Right forelimb (tissue), 1 donor: ENCODE measurements around the gene ZIC4.

Experiments used
- DNase-seq: peaks from one replicate; pipeline ENCODE4 v3.0.0-alpha.2; 2018

Gene ZIC4

DNA sequence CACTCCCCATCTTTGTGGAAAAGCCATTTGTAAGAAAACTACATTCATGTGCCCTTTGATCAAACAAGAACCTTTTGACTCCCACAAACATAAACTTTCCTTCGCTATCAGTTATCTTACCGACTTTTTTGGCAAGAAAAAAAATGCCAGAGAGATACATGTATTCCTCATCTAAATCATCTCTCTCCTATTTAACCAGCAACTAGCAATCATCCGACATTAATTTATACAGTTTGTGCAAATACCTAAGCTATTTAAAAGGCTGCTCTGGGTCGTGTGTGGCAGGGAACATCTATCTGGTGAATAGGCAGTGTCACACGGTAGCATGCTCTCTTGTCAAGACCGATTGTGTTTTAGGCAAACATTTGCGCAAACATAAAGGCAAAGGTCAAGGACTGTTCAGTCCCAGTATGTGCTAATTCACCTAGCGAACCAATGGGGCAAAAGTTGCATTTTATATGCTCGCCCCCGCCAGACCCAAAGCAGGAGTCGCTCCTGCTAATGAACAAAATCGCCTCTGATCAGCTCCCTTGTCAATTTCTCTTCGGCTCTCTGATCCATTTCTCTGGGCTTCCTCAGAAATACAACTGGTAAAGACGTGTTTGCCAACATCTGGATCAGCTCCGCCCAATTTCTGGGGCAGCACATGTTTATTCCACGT lies 37.7 kb downstream of the ZIC4 start:
- no peak for DNase-seq

DNA sequence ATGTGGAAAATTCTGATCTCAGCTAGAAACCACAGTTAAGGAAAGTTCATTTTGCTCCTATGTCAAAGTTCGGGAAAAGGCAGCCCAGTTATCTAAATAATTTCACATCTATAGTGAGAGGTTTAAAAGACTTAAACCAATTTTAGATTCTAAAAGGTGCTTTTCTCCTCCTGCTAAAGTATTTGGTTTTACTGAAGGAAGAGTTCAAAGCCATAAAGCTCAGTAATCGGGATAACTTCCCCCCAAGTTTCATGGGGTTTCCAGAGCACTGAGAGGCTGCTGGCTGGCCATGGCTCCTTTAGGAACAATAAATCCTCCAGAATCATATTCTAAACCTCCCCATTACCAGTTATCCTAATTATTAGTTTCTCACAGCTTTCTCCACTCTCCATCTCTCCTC lies 38.2 kb downstream of the ZIC4 start:
- no peak for DNase-seq

DNA sequence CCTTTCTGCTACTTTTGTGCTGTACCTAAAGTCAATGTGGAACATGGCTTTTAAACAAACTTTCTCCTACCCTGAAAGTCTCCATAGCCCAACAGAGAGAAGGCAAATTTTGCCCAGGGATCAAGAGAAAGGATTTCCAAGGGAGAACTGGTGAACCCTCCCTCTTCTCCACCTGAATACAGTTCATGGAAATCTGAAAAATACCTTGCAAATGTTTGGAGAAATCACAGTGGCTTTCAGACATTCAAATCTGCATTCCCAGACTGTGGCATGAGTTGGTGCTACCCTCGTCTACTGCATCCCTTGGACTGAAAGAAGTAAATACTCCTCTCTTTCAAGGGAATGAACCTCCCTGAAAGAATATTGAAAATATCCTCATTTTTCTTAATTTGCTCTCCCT lies 38.7 kb downstream of the ZIC4 start:
- DNase-seq: no peak

DNA sequence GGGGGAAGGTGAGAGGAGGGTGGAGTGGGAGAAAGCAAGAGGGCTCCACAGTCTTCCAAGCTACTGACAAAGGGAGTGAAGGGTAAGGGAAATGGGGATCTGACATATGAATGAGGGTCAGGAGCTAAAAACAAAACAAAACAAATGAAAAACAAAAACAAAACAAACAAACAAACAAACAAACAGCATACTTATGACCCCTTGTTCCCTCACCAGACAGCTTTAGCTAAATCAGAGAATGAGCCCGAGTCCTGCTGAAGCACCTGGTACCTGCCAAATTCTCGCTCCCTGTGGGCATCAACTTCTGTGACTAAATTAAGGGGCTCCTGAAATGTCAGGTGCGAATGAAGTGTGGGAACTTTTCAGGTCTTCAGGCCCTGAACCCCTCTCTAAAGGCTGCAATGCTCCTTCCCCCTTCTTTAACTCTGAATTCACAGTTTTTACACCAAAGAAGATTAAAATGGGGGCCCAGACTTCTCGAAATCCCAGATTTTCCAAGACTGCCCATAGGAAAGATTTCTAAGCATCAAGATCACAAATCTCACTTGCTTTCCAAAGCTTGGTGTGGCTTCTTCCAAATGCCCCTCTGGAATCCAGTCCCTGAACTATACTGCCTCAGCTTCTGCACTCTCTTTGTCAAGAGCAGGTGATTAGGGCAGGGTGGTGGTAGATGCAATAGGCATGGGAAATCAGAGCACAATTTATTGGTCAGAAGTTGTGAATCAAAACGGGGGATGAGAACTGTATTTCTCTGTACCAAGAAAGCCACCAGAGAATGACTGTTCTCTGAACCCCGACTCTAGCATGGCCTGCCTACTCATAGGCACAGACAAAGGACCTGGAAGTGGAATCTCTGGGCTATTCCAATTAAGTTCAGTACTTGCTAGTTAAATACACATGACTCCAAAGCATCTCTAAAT lies 40.9 kb downstream of the ZIC4 start:
- no peak for DNase-seq

- DNase-seq: no peak
These were observed 41.6 kb downstream of the ZIC4 start for GRCh38 chr3:147364771-147365170.

DNA sequence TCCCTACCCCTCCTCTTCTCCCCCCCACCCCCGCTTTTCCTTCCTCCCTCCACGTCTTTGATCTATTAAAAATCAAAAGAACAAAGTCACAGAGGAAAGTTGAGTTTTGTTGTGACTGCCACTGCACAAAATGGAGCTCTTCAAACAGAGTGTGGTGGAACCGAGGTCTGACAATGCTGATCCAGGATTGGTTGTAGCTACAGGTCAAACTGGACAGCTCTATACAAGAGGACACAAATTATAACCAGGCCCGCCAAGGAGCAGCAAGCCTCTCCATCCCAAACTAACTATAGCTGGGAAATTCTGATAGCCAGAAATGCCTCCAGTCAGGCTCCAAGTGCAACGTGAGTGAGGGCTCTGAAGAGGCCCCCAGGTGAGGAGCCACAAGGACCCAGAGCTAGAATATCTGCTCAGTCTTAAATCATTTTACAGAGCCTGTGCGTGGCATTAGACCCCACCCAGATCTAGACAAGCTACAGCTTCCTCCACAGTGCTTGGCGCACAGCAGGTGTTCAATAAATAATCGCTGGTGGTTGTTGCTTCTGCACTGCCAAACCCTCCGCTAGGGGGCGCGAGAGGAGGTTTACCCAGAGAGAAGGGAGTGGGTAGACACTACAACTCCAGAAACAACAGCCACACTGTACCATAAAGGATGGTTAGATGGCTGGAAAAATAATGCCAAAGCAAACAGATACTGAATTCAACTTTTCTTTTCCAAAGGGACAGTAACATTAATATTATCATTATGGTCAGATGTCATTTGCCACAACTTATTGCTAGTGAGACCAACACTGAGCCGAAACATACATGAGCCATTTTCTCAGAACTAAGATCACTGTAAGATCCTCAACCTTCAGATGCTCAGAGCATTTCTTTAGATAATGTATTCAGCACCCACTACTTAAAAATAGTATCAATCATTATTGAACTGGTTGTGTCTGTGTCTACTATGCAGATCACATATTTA lies 44.6 kb downstream of the ZIC4 start:
- no peak for DNase-seq

GRCh38 chr3:147360646-147361453 lies 45.5 kb downstream of the ZIC4 start:
- no peak for DNase-seq

GRCh38 chr3:147360051-147360439 lies 46.3 kb downstream of the ZIC4 start:
- no peak for DNase-seq

DNA sequence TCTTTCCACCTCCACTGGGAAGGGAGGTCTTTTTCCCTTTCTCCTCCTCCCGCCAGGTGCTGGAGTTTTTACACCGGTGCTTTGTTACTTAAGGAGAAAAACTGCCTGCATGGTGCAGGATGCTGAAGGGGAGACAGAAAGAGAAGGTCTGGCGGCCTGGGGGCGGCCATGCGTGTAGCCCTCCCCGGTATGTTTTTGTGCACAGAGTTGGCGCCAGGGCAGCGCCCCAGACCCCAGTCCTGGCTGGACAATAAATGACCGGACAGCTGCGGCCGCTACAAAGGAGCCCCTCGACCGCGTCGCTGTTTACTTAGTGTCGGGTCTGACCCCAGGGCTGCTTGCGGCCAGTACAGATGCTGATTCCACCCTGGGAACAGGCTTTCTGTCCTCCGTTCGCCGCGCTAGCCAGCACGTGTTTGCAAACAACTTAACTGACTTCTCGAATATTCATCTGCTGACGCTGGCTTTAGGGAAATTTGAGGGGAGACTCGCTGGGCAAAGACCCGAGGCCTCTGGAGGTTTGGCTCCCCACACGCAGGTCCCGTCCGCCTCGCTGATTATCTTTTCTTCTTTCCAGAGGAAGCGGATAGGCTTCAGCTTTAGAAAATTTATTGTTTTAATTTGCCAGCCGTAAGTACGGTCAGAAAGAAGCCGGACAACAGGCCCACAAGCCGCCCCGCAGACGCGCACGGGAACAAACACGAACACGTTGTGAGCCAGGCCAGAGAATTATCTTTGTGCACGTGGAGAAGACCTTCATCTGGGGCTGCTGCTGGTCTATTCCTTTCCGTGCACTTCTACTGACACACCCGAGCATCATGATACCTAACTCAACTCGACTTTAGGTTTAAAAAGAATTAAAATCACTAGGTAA lies 46.9 kb downstream of the ZIC4 start:
- DNase-seq: no peak

DNA sequence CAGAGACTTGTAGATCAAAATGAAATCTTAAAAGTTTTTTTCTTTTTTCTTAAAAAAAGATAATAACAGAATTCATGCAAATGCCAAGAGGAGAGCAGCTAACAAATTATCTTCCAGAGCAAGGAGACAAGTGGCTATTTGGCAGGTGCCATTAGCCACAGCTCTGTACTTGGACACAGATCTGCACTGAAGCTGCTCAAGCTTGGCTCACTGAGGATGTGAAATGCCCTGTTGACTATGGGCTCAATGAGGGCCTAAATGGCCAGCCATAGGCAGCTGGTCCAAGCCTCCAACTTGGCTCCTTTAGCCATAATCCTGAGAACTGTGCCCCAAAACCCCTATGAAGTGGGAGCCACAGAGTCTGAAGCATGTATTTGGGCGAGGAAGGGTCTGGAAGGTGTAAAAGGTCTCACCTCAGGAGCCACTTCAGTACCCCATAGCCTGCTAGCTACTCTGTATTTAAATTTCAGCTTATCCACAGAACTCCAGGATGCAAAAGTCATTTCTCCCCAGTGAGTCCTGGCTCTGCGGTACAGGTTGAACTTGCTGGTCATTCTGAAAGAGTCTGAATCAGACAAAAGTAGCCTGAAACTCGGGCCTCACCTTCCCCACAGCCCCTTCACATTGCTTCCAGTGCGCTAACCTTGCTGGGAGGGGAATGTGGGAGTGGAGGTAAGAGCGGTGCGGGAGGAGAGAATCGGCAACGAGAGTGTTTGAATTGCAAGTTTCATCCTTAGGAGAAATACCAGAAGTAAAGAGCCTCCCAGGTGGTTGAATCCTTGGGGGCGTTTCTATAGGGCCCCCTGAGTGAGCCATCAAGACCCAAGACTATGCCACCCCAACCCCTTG lies 48.0 kb downstream of the ZIC4 start:
- no peak for DNase-seq

- peak; percentile 55 for DNase-seq
These were observed 49.1 kb downstream of the ZIC4 start for GRCh38 chr3:147356909-147357900.

DNA sequence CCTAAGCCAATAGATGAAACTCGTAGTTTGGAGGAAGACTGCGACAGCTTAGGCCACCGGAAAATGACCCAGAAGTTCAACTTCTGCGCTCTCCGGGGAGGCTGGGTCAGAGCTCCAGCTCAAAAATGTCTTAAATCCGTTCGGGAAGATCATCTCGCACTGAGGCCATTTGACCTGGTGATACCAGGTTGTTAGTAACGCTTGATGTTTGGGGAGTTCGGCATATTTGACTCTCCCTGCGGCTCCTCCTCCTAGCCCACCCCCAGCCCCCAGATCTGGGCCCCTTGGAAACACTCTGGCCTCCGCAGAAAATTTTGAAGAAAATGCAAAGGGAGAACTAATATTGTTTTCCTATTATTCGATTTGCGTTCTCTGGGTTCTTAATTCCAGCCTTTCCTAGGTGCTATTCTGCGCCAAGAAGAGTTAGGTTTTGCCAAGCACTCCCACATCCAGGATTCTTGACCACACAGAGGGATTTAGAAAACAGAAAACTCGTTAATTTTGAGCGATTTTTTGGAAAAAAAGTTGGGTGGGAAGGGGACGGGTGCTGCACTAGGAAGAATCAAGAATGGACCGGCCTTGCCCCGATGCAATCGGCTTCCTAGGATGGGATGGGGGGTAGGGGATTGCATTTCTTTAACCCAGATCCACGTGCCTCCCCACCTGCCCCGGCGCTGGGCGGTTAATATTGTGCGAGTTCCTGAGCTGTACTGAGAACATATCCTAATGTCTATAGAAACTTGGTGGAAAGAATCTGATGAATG lies 50.0 kb downstream of the ZIC4 start:
- DNase-seq: no peak

GRCh38 chr3:147355753-147356090 lies 50.6 kb downstream of the ZIC4 start:
- DNase-seq: no peak

DNA sequence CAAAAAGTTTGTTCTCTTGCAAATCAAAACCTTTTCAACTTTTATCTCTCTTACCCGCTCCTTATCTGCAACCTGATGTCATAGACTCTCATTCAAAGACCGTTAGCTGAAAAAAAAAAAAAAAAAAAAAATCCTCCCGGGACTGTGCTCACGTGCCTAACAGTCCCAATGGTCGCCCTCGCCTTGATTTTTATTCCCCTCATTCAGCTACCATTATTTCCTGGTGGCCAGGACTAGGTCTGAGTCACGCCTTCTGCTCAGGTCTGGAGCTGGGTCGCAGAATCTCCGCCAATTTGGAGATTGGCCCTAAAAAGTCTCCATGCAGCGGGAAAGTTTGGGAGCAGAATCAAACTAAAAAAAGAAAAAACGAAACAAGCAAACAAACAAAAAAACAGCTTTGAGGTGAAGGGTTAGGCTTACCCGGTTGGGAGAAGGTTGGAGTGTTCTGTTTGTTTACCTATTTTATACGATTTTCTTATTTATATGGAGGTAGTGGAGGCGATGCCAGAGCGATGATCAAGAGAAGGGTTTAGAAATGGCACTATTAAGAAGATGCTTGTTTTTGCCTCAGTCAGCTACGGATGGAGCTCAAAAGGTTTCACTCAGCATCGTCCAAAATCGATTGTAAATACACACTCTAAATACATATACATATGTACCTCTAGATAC lies 51.1 kb downstream of the ZIC4 start:
- DNase-seq: no peak

DNA sequence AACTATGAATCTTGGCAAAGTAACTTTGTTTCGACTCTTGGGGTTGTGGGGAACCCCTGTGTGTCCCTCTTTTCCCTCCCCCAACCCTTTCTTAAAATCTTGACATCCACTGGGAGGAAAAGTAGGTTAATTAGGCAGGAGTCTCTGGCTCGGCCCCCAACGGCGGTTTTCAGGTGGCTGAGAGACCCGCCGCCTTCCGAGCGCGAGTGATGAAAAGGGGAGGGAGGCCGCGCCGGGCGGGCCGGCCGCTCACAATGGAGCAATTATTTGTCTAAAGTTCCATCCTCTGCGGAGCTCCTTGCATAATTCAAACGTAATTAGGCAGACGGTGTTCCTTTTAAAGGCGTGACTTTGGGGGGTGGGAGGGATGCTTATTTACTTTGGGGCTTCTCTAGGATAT lies 51.7 kb downstream of the ZIC4 start:
- no peak for DNase-seq

DNA sequence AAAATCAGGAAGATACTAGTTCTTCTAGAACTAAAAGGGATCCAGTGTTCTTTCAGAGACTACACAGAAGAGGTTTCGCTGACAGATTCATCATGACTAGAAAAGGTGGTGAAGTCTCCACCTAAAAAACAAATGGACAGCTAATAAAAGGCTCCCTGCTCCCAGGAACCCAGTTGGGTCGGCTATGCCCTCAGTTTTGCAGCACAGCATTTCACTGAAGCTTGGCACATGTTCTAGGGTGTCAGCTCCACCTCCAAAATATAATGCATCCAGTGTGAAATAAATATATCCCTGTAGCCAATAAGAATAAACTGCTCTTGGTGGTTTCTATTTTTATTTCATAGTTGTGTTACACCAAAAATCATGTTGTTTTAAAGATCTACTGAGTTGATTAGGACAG lies 55.0 kb downstream of the ZIC4 start:
- no peak for DNase-seq

- DNase-seq: no peak
These were observed 57.4 kb downstream of the ZIC4 start for GRCh38 chr3:147348976-147349375.

DNA sequence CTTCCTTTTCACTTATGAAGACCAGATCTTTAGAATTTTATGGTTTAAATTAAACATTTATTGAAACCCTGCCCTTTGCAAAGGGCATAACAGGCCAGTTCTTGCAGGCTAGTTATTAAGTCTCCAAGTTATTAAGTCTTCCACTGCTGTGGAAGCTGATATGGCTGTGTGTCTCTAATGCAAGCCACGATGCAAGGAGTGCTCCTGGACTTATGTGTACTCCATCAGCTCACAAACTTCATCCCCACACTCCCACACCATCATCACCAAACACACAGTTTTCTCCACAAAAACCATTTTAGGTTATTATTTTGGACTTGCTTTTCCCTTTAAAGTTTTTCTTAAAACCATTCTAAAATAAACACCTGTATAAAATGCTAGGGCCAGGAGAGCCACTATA lies 62.4 kb downstream of the ZIC4 start:
- DNase-seq: no peak
